Left cardiac atrium (tissue), 4 donors: ENCODE results near the gene BIRC5. TPM values are rescaled to one million over a fixed set of nuclear protein-coding genes. Genes with fewer than 3 reads are reported as not detected.

Source experiments
- ATAC-seq, 2 donors: fragments of 200-7000 bp; cut with Tn5 transposase; one replicate each; pipeline ENCODE4 v1.9.1; 2020; ENCODE audit warnings: mild to moderate bottlenecking in 2 of 2, moderate library complexity in 2 of 2
- DNase-seq: peaks from one replicate; pipeline ENCODE4 v3.0.0-alpha.2; 2020
- intact Hi-C, 2 donors: fragments of 100-400 bp; cut with DNase I; formaldehyde crosslinking; loops; one replicate each; pipeline versions ENCODE4 v1.14.1 to v1.15.1; 2022 to 2023
- total RNA-seq, 2 donors: library from RNA; stranded (reverse); fragmentation: NEBNext Ultra II Directional; extraction: Animal tissue kit (Norgen Biotek cat#: 25700); gene quantifications; one replicate each; pipeline ENCODE4 v1.2.1, GENCODE V29; 2021
- donor health status: DM: no; HTN: yes; CAD: no.
- donor health status: DM: no; HTN: yes; CAD: no; lungs with severe emphysema.
- donor health status: DM: yes; HTN: yes; CAD: no.
- donor health status: Dilated cardiomyopathy.

Gene BIRC5
- total RNA-seq, 2 donors from 2014 or later = 0.16 to 1.6 TPM

- ATAC-seq = no peak
- DNase-seq = no peak
- intact Hi-C loops = no loop called here
Observed at GRCh38 chr17:78180083-78180482, 34.0 kb upstream of the BIRC5 start.

GRCh38 chr17:78180508-78180907 is 33.5 kb upstream of the BIRC5 start:
- ATAC-seq (no peak), DNase-seq (no peak)
- intact Hi-C loops = no loop called here

- ATAC-seq = no peak
- intact Hi-C loops = no loop called here
Observed at GRCh38 chr17:78182504-78182903, 31.5 kb upstream of the BIRC5 start.

GRCh38 chr17:78183916-78184315 is 30.1 kb upstream of the BIRC5 start:
- ATAC-seq = no peak
- intact Hi-C loops = no loop called here
- no peak for DNase-seq

More at GRCh38 chr17:78182504-78182903, 31.5 kb upstream of the BIRC5 start:
- no peak for DNase-seq

GRCh38 chr17:78184351-78184750 is 29.7 kb upstream of the BIRC5 start:
- ATAC-seq (no peak), DNase-seq (no peak)
- intact Hi-C loops = no loop called here

GRCh38 chr17:78184868-78185267 is 29.2 kb upstream of the BIRC5 start:
- DNase-seq = no peak
- ATAC-seq = no peak
- intact Hi-C loops = no loop called here

- DNase-seq (peak; percentile 52), ATAC-seq (peak; percentile 5 to 55)
- intact Hi-C loops = no loop called here
Observed at GRCh38 chr17:78185981-78186691, 27.9 kb upstream of the BIRC5 start.

GRCh38 chr17:78186692-78187595 is 27.1 kb upstream of the BIRC5 start, which contains the start of the genes AFMID and TK1:
TSS of gene AFMID (plus strand) at chr17:78187362. CDS start at chr17:78187371, 9 bp downstream.
TSS of gene TK1 (minus strand) at chr17:78187052. CDS start at chr17:78186994, 58 bp downstream.
- DNase-seq = peak; percentile 96
- peak; percentile 98 to 99 for ATAC-seq
- intact Hi-C loops = no loop called here

- DNase-seq = no peak
- intact Hi-C loops = no loop called here
- ATAC-seq = no peak
Observed at GRCh38 chr17:78196716-78197115, 17.3 kb upstream of the BIRC5 start.

GRCh38 chr17:78197147-78197832 is 16.8 kb upstream of the BIRC5 start:
- DNase-seq = no peak
- intact Hi-C loops = no loop called here
- ATAC-seq = no peak

GRCh38 chr17:78200451-78200850 is 13.6 kb upstream of the BIRC5 start:
- DNase-seq (no peak), ATAC-seq (no peak)
- intact Hi-C loops = no loop called here

GRCh38 chr17:78202666-78203065 is 11.4 kb upstream of the BIRC5 start:
- DNase-seq (no peak), ATAC-seq (peak in 1 of 2 donors; percentile 10)
- intact Hi-C loops = no loop called here

- no peak for ATAC-seq
- intact Hi-C loops = no loop called here
- DNase-seq = no peak
Observed at GRCh38 chr17:78204387-78205123, 9.5 kb upstream of the BIRC5 start.

GRCh38 chr17:78205124-78205775 is 8.8 kb upstream of the BIRC5 start:
- ATAC-seq = no peak

GRCh38 chr17:78206298-78206697 is 7.8 kb upstream of the BIRC5 start:
- intact Hi-C loops = no loop called here
- ATAC-seq = no peak
- no peak for DNase-seq

More at GRCh38 chr17:78205124-78205775, 8.8 kb upstream of the BIRC5 start:
- intact Hi-C loops = no loop called here
- DNase-seq = no peak

- DNase-seq = no peak
- intact Hi-C loops = no loop called here
- no peak for ATAC-seq
Observed at GRCh38 chr17:78208486-78208885, 5.6 kb upstream of the BIRC5 start.

GRCh38 chr17:78210111-78210510 is 3.9 kb upstream of the BIRC5 start:
- intact Hi-C loops = no loop called here
- DNase-seq (no peak), ATAC-seq (no peak)

- DNase-seq = no peak
- intact Hi-C loops = no loop called here
- ATAC-seq = no peak
Observed at GRCh38 chr17:78211032-78211431, 3.0 kb upstream of the BIRC5 start.

GRCh38 chr17:78214706-78215061 is 631 bp downstream of the BIRC5 start:
- ATAC-seq = no peak
- intact Hi-C loops = no loop called here
- DNase-seq = no peak
